ENCODE results near the gene FZD10.

FZD10 gene

GRCh38 chr12:130160306-130160705 lies 2.0 kb upstream of the FZD10 start:
- no peak for TF ChIP-seq CTCF (conservative IDR thresholded peaks at IDR 0.05; ENCODE audit: control insufficient read depth, insufficient read depth, low read depth, low read length)
- no peak for DNase-seq (ENCODE audit: low read depth)
- no peak overlapping the region for H3K4me3 ChIP-seq (ENCODE audit: control insufficient read depth, low read depth, low read length)

- H3K4me3 ChIP-seq (ENCODE audit: control insufficient read depth, low read depth, low read length) = no peak overlapping the region
- DNase-seq (ENCODE audit: low read depth) = no peak
- no peak for TF ChIP-seq CTCF (conservative IDR thresholded peaks at IDR 0.05; ENCODE audit: control insufficient read depth, insufficient read depth, low read depth, low read length)
Measured at GRCh38 chr12:130160711-130161231, 1.5 kb upstream of the FZD10 start.

GRCh38 chr12:130161261-130162243 lies 712 bp upstream of the FZD10 start:
- peak; percentile 5 for DNase-seq (ENCODE audit: low read depth)
- no peak for TF ChIP-seq CTCF (conservative IDR thresholded peaks at IDR 0.05; ENCODE audit: control insufficient read depth, insufficient read depth, low read depth, low read length)
- H3K4me3 ChIP-seq (ENCODE audit: control insufficient read depth, low read depth, low read length) = no peak overlapping the region

GRCh38 chr12:130162745-130163460 lies 639 bp downstream of the FZD10 start:
- DNase-seq (ENCODE audit: low read depth) = no peak
- TF ChIP-seq CTCF (conservative IDR thresholded peaks at IDR 0.05; ENCODE audit: control insufficient read depth, insufficient read depth, low read depth, low read length) = no peak
- H3K4me3 ChIP-seq (ENCODE audit: control insufficient read depth, low read depth, low read length) = no peak overlapping the region

GRCh38 chr12:130163461-130164215 lies 1.4 kb downstream of the FZD10 start:
- no peak overlapping the region for H3K4me3 ChIP-seq (ENCODE audit: control insufficient read depth, low read depth, low read length)
- DNase-seq (ENCODE audit: low read depth) = no peak
- TF ChIP-seq CTCF (conservative IDR thresholded peaks at IDR 0.05; ENCODE audit: control insufficient read depth, insufficient read depth, low read depth, low read length) = no peak

- no peak for DNase-seq (ENCODE audit: low read depth)
- no peak overlapping the region for H3K4me3 ChIP-seq (ENCODE audit: control insufficient read depth, low read depth, low read length)
- no peak for TF ChIP-seq CTCF (conservative IDR thresholded peaks at IDR 0.05; ENCODE audit: control insufficient read depth, insufficient read depth, low read depth, low read length)
Measured at GRCh38 chr12:130164216-130164542, 1.9 kb downstream of the FZD10 start.

Measured in fibroblast of mammary gland (primary cell).